ENCODE data around the gene PIK3C3.
"Not testable (repeated sequence)": the region's sequence is repeated elsewhere in the genome, so short reads cannot be mapped to it uniquely, and the experiment has no call there.

PIK3C3 gene

DNA sequence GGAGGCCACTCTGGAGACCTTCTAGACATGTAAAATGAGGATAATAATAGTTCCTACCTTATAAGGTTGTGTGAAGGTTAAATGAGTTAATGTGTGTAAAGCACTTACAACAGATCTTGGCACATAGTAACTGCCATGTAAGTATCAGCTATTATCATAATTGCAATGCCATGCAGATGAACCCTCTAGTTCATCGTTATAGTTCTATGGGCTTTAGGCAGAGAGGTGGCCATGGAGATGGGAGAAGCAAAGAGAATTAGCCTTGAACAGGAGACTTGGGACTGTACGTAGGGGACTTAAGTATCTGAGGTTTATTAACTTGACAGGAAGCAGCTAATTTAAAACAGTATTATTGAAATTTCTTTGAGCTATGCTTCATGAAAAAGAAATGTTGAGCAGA lies 151.8 kb downstream of the PIK3C3 start:
- Histone ChIP-seq H3K4me3 (ENCODE audit: insufficient read depth, low read length, poor library complexity, severe bottlenecking) (no peak overlapping the region), H3K9me3 (ENCODE audit: insufficient read depth, low read length) (no peaks in the 10 kb centered on the region), H3K9ac (ENCODE audit: low read length) (no peak overlapping the region), H2AFZ (ENCODE audit: low read depth, low read length, severe bottlenecking) (no peak overlapping the region), H3K27ac (ENCODE audit: low read depth, low read length) (no peak overlapping the region), H3K79me2 (ENCODE audit: insufficient read depth, low read length) (no peaks in the 10 kb centered on the region), H3K9me2 (replicated peaks; ENCODE audit: insufficient read depth, low read length) (no peaks in the 10 kb centered on the region), H3K36me3 (ENCODE audit: low read length) (no peaks in the 10 kb centered on the region), H4K20me1 (ENCODE audit: low read depth, low read length) (no peaks in the 10 kb centered on the region), H3K27me3 (ENCODE audit: low read length) (no peaks in the 10 kb centered on the region), H3K4me2 (ENCODE audit: low read depth, low read length, poor library complexity, severe bottlenecking) (no peak overlapping the region), H3F3A (ENCODE audit: insufficient read depth) (no peaks in the 10 kb centered on the region)
- TF ChIP-seq, protein P1, sequence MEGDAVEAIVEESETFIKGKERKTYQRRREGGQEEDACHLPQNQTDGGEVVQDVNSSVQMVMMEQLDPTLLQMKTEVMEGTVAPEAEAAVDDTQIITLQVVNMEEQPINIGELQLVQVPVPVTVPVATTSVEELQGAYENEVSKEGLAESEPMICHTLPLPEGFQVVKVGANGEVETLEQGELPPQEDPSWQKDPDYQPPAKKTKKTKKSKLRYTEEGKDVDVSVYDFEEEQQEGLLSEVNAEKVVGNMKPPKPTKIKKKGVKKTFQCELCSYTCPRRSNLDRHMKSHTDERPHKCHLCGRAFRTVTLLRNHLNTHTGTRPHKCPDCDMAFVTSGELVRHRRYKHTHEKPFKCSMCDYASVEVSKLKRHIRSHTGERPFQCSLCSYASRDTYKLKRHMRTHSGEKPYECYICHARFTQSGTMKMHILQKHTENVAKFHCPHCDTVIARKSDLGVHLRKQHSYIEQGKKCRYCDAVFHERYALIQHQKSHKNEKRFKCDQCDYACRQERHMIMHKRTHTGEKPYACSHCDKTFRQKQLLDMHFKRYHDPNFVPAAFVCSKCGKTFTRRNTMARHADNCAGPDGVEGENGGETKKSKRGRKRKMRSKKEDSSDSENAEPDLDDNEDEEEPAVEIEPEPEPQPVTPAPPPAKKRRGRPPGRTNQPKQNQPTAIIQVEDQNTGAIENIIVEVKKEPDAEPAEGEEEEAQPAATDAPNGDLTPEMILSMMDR (IDR thresholded peaks at IDR 0.05; ENCODE audit: insufficient read depth, low read length, poor library complexity, severe bottlenecking), result no peak
- TF ChIP-seq EZH2phosphoT487 (conservative IDR thresholded peaks at IDR 0.05; ENCODE audit: low read length), result no peak

GRCh38 chr18:42107287-42107686 lies 152.3 kb downstream of the PIK3C3 start:
- H2AFZ ChIP-seq (ENCODE audit: low read depth, low read length, severe bottlenecking), result no peak overlapping the region
- no peak overlapping the region for H3K9ac ChIP-seq (ENCODE audit: low read length)
- no peak overlapping the region for H3K4me2 ChIP-seq (ENCODE audit: low read depth, low read length, poor library complexity, severe bottlenecking)
- no peaks in the 10 kb centered on the region for H3F3A ChIP-seq (ENCODE audit: insufficient read depth)
- TF ChIP-seq EZH2phosphoT487 (conservative IDR thresholded peaks at IDR 0.05; ENCODE audit: low read length), result no peak
- TF ChIP-seq, protein P1 (IDR thresholded peaks at IDR 0.05; ENCODE audit: insufficient read depth, low read length, poor library complexity, severe bottlenecking), result no peak
- no peaks in the 10 kb centered on the region for H3K79me2 ChIP-seq (ENCODE audit: insufficient read depth, low read length)
- no peaks in the 10 kb centered on the region for H3K36me3 ChIP-seq (ENCODE audit: low read length)
- no peak overlapping the region for H3K4me3 ChIP-seq (ENCODE audit: insufficient read depth, low read length, poor library complexity, severe bottlenecking)
- H3K9me2 ChIP-seq (replicated peaks; ENCODE audit: insufficient read depth, low read length), result no peaks in the 10 kb centered on the region
- H3K9me3 ChIP-seq (ENCODE audit: insufficient read depth, low read length), result no peaks in the 10 kb centered on the region
- no peaks in the 10 kb centered on the region for H4K20me1 ChIP-seq (ENCODE audit: low read depth, low read length)
- H3K27ac ChIP-seq (ENCODE audit: low read depth, low read length), result no peak overlapping the region
- H3K27me3 ChIP-seq (ENCODE audit: low read length), result no peaks in the 10 kb centered on the region

DNA sequence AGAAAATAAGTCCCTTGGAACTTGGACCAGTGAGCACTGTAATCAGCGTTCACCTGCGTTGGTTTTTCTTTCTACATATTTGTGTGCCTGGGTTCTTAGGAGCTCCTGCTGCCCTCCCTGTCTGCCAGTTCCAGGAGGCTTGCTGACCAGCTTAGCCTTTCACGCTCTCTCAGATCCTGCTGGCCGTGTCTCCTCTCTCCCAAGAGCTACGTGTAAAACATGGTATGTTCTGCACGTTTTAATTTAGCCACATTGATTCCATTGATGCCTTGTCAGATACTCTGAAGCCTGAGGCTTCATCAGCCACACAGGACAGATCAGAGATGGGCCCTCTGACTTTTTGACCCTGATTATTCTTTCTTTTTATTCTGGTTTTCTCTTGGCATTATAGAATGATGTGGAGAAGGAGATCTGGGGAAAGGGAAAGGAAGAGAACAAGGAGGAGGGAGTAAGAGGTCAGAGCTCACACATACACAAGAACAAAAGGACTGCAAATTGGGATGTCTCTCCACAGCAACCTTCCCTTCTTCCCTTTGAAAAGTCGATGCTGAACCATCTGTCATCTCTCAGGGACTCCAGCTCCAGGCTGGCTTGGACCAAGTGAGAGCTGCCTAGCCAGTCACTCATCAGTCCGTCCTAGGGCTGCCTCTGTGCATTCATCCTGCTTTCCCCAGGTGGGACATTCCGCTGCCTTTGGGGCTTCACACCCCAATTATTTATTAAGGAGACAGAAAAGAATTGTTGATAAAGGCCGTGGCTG lies 152.8 kb downstream of the PIK3C3 start:
- Histone ChIP-seq H3K4me3 (ENCODE audit: insufficient read depth, low read length, poor library complexity, severe bottlenecking) (no peak overlapping the region), H3K9me3 (ENCODE audit: insufficient read depth, low read length) (no peaks in the 10 kb centered on the region), H3K36me3 (ENCODE audit: low read length) (no peaks in the 10 kb centered on the region), H3K79me2 (ENCODE audit: insufficient read depth, low read length) (no peaks in the 10 kb centered on the region), H3K4me2 (ENCODE audit: low read depth, low read length, poor library complexity, severe bottlenecking) (no peak overlapping the region), H3K27me3 (ENCODE audit: low read length) (no peaks in the 10 kb centered on the region), H3F3A (ENCODE audit: insufficient read depth) (no peaks in the 10 kb centered on the region), H4K20me1 (ENCODE audit: low read depth, low read length) (no peaks in the 10 kb centered on the region), H3K9ac (ENCODE audit: low read length) (no peak overlapping the region), H3K27ac (ENCODE audit: low read depth, low read length) (no peak overlapping the region), H3K9me2 (replicated peaks; ENCODE audit: insufficient read depth, low read length) (no peaks in the 10 kb centered on the region), H2AFZ (ENCODE audit: low read depth, low read length, severe bottlenecking) (no peak overlapping the region)
- TF ChIP-seq EZH2phosphoT487 (conservative IDR thresholded peaks at IDR 0.05; ENCODE audit: low read length), result no peak
- TF ChIP-seq, protein P1 (IDR thresholded peaks at IDR 0.05; ENCODE audit: insufficient read depth, low read length, poor library complexity, severe bottlenecking), result no peak

- H3K4me2 ChIP-seq (ENCODE audit: low read depth, low read length, poor library complexity, severe bottlenecking); H3K27me3 ChIP-seq (ENCODE audit: low read length); H4K20me1 ChIP-seq (ENCODE audit: low read depth, low read length); H3K27ac ChIP-seq (ENCODE audit: low read depth, low read length); H3K4me3 ChIP-seq (ENCODE audit: insufficient read depth, low read length, poor library complexity, severe bottlenecking); H3F3A ChIP-seq (ENCODE audit: insufficient read depth); H3K9me2 ChIP-seq (replicated peaks; ENCODE audit: insufficient read depth, low read length); H3K79me2 ChIP-seq (ENCODE audit: insufficient read depth, low read length); H3K9me3 ChIP-seq (ENCODE audit: insufficient read depth, low read length); H2AFZ ChIP-seq (ENCODE audit: low read depth, low read length, severe bottlenecking); H3K9ac ChIP-seq (ENCODE audit: low read length); H3K36me3 ChIP-seq (ENCODE audit: low read length): not testable (repeated sequence)
Observed at GRCh38 chr18:42112147-42112546, 157.1 kb downstream of the PIK3C3 start.
